NT2/D1 (cell line): ENCODE measurements around the gene G0S2.

Source experiments
- DNase-seq: peaks from one replicate; pipeline ENCODE4 v3.0.0-alpha.2; 2011; ENCODE audit warnings: low read depth, low spot score
- H3K27me3 ChIP-seq: 2 replicates; pipeline ENCODE4 v1.6.0; 2011; ENCODE audit warnings: mild to moderate bottlenecking; ENCODE audit not compliant: insufficient read length, insufficient read depth
- H3K36me3 ChIP-seq: 2 replicates; pipeline ENCODE4 v1.6.1; 2011; ENCODE audit warnings: mild to moderate bottlenecking, low read length, mixed read lengths; ENCODE audit not compliant: insufficient read depth, insufficient read length
- H3K4me1 ChIP-seq: 2 replicates; pipeline ENCODE4 v1.5.1; 2011; ENCODE audit not compliant: insufficient read depth, insufficient read length
- H3K4me3 ChIP-seq: 2 replicates; pipeline ENCODE4 v1.5.1; 2011; ENCODE audit warnings: low read depth; ENCODE audit not compliant: insufficient read length
- H3K9ac ChIP-seq: 2 replicates; pipeline ENCODE4 v1.6.0; 2011; ENCODE audit warnings: low read depth; ENCODE audit not compliant: insufficient read length
- H3K9me3 ChIP-seq: 2 replicates; pipeline ENCODE4 v1.5.1; 2011; ENCODE audit warnings: mild to moderate bottlenecking, low read length; ENCODE audit not compliant: insufficient read depth
- SUZ12 ChIP-seq: IDR thresholded peaks from 2 replicates; pipeline ENCODE4 v1.6.1; 2011; ENCODE audit not compliant: insufficient read length, insufficient read depth; ENCODE audit errors: extremely low read depth
- YY1 ChIP-seq: IDR thresholded peaks from 2 replicates; pipeline ENCODE4 v1.6.1; 2011; ENCODE audit not compliant: insufficient read length, insufficient read depth
- ZNF274 ChIP-seq: IDR thresholded peaks from 2 replicates; pipeline ENCODE4 v1.6.1; 2011; ENCODE audit warnings: mild to moderate bottlenecking, low read depth, low read length

G0S2 gene

DNA sequence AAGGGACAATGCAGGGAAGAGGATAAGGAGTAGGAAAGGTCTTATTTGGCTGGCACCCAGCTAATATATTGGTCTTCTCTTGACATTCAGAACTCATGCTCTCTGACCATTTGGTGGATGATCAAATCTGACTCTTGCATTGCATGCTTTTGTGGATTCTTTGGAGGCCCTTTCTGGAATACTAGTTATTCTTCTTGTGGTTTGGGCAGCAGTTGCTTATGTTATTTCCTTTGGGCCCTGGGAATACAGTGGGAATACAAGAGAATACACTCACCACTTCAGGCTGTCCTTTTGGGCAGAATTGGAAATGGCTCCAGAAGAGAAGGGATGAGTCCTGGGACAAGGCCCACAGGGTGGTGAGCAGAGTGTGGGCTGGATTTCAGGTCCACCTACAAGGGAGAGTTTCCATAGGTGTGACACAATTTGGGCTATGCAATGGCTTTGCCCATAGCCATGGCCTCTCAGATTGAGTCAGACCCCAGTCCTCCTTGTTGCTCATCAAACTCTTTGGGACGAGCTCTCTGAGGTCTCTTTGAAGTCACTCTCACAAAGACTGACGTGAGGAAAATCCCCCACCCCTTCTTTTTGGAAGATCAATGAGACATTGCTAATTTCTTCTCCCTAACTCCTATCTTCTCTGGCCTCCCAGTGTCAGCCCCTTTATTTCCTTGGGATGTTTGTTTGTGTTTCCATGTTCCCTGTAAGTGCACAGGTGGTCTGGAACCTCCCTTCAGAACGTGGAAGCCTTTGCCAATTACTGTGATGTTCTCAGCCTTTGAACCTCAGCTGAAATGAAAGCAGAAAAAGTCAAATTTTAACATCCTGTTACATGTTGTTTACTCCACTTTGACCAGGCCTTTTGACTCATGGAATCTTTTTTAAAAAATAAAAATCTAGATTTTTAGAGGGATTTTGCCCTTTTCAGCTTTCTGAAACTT, 48.8 kb downstream of the G0S2 start:
- no peak for DNase-seq
- TF ChIP-seq SUZ12: no peak
- TF ChIP-seq ZNF274: no peak
- no peak for TF ChIP-seq YY1

More for the DNA sequence above, 48.8 kb downstream of the G0S2 start:
- no peaks in the 10 kb centered on the region for H3K4me1 ChIP-seq
- H3K27me3 ChIP-seq: no peaks in the 10 kb centered on the region
- H3K36me3 ChIP-seq: no peaks in the 10 kb centered on the region
- H3K9ac ChIP-seq: no peak overlapping the region
- no peaks in the 10 kb centered on the region for H3K9me3 ChIP-seq
- no peak overlapping the region for H3K4me3 ChIP-seq
